K562 (cell line): Measurements from ENCODE around the gene KRTAP8-1. TPM values are rescaled to one million over a fixed set of nuclear protein-coding genes. Genes with fewer than 3 reads are reported as not detected.

ENCODE experiments used
- ARID2 ChIP-seq: fragments of 450-650 bp; IDR thresholded peaks from 2 replicates; pipeline ENCODE4 v1.6.1; 2017; ENCODE audit warnings: antibody characterized with exemption, mild to moderate bottlenecking
- HOXB6 ChIP-seq: fragments of 250-450 bp; sonication (Bioruptor Pico); IDR thresholded peaks from 2 replicates; pipeline ENCODE4 v1.5.1; 2022; ENCODE audit warnings: mild to moderate bottlenecking, borderline replicate concordance
- KLF13 ChIP-seq: fragments of 450-650 bp; IDR thresholded peaks from 2 replicates; pipeline ENCODE4 v1.6.1; 2016; ENCODE audit warnings: missing genetic modification characterization, low read depth, mild to moderate bottlenecking, missing compliant biosample characterization, moderate library complexity, borderline replicate concordance
- MCM3 ChIP-seq: fragments of 450-650 bp; IDR thresholded peaks from 2 replicates; pipeline ENCODE4 v1.6.1; 2016
- PREB ChIP-seq: sonication (generic); formaldehyde crosslinking; IDR thresholded peaks from 2 replicates; pipeline ENCODE4 v1.8.1; 2023; ENCODE audit warnings: mild to moderate bottlenecking, missing genetic modification reagents
- TRIM25 ChIP-seq: fragments of 450-650 bp; IDR thresholded peaks from 2 replicates; pipeline ENCODE4 v1.7.0; 2016; ENCODE audit warnings: borderline replicate concordance
- TSC22D4 ChIP-seq: fragments of 450-650 bp; IDR thresholded peaks from 2 replicates; pipeline ENCODE4 v1.6.1; 2016; ENCODE audit warnings: missing genetic modification characterization, missing biosample characterization, control low read depth
- ZNF212 ChIP-seq: fragments of 450-650 bp; formaldehyde crosslinking; IDR thresholded peaks from 2 replicates; pipeline ENCODE4 v1.4.0; 2020; ENCODE audit warnings: mild to moderate bottlenecking
- ZNF407 ChIP-seq: fragments of 450-650 bp; IDR thresholded peaks from 2 replicates; pipeline ENCODE4 v1.6.1; 2016; ENCODE audit warnings: low read depth
- ZNF431 ChIP-seq: sonication (generic); formaldehyde crosslinking; IDR thresholded peaks from 2 replicates; pipeline ENCODE4 v1.8.0; 2022; ENCODE audit warnings: mild to moderate bottlenecking, missing genetic modification reagents
- polyA plus RNA-seq, 8 experiments: library from polyadenylated mRNA; depleted of rRNA in 4 of 8; stranded (reverse) in 5 of 8; unstranded in 3 of 8; fragments of >200 nt; fragmentation: Nextera tagmentation in 2 of 8; fragmentation: Illumina TruSeq in 1 of 8; extraction: Ambion mirVana in 2 of 8; extraction: Trizol in 1 of 8; gene quantifications; 2 replicates each; pipeline versions ENCODE4 v1.2.1 to v1.2.3, GENCODE V29; 2011 to 2014; ENCODE audit warnings: inconsistent platforms in 1 of 8, missing spikeins in 1 of 8
- total RNA-seq, 7 experiments: library from RNA; depleted of rRNA in 6 of 7; stranded (reverse); fragments of >200 nt in 6 of 7; fragmentation: Illumina TruSeq in 2 of 7; extraction: Trizol in 2 of 7; gene quantifications; 2 replicates each; pipeline versions ENCODE4 v1.2.1 to v1.2.3, GENCODE V29; 2011 to 2021; ENCODE audit warnings: low replicate concordance in 1 of 7
- TF ChIP-seq, protein P1 (sequence below), 2 experiments: fragments of 450-650 bp; IDR thresholded peaks; 2 replicates each; pipeline ENCODE4 v1.6.1; 2016

The KRTAP8-1 gene
- total and polyA plus RNA-seq, 9 of the 15 experiments (the other 6 are each of a cell fraction or from before 2014, with no cell fraction given), result not detected

- TF ChIP-seq KLF13, result no peak
- TF ChIP-seq MCM3, result no peak
- no peak for TF ChIP-seq ARID2
- TF ChIP-seq ZNF407, result no peak
- no peak for TF ChIP-seq TRIM25
- TF ChIP-seq ZNF431 (CRISPR knock-in tag), result no peak
- TF ChIP-seq ZNF212 (CRISPR knock-in tag), result no peak
- TF ChIP-seq, protein P1, sequence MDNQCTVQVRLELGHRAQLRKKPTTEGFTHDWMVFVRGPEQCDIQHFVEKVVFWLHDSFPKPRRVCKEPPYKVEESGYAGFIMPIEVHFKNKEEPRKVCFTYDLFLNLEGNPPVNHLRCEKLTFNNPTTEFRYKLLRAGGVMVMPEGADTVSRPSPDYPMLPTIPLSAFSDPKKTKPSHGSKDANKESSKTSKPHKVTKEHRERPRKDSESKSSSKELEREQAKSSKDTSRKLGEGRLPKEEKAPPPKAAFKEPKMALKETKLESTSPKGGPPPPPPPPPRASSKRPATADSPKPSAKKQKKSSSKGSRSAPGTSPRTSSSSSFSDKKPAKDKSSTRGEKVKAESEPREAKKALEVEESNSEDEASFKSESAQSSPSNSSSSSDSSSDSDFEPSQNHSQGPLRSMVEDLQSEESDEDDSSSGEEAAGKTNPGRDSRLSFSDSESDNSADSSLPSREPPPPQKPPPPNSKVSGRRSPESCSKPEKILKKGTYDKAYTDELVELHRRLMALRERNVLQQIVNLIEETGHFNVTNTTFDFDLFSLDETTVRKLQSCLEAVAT (IDR thresholded peaks at IDR 0.05), result no peak
- TF ChIP-seq TSC22D4 (tag), result no peak
- no peak for TF ChIP-seq PREB (CRISPR knock-in tag)
- TF ChIP-seq HOXB6 (CRISPR knock-in tag), result no peak
- TF ChIP-seq, all 486 proteins: peak for 0
Measured at GRCh38 chr21:30769724-30770431, 43.2 kb downstream of the KRTAP8-1 start (continued).
